ENCODE data around the gene TCF19.

DNA sequence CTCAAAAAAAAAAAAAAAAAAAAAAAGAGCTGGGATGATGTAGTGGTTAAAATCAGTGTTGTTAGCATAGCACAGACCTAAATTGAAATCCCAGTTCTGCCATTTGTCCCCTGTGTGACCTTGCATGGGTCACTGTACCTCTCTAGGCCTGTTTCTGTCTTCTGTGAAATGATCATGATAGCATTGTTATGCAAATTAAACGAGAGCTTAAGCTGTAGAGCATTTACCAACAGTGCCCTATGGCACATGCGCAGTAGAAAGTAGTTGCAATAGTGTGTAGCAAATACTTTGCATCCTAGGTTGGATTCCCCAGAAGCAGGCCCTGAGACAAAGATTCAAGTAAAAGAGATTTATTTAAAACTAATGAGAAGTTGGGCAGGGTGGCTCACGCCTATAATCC, 26.8 kb upstream of the TCF19 start:
- TF ChIP-seq, protein P1, sequence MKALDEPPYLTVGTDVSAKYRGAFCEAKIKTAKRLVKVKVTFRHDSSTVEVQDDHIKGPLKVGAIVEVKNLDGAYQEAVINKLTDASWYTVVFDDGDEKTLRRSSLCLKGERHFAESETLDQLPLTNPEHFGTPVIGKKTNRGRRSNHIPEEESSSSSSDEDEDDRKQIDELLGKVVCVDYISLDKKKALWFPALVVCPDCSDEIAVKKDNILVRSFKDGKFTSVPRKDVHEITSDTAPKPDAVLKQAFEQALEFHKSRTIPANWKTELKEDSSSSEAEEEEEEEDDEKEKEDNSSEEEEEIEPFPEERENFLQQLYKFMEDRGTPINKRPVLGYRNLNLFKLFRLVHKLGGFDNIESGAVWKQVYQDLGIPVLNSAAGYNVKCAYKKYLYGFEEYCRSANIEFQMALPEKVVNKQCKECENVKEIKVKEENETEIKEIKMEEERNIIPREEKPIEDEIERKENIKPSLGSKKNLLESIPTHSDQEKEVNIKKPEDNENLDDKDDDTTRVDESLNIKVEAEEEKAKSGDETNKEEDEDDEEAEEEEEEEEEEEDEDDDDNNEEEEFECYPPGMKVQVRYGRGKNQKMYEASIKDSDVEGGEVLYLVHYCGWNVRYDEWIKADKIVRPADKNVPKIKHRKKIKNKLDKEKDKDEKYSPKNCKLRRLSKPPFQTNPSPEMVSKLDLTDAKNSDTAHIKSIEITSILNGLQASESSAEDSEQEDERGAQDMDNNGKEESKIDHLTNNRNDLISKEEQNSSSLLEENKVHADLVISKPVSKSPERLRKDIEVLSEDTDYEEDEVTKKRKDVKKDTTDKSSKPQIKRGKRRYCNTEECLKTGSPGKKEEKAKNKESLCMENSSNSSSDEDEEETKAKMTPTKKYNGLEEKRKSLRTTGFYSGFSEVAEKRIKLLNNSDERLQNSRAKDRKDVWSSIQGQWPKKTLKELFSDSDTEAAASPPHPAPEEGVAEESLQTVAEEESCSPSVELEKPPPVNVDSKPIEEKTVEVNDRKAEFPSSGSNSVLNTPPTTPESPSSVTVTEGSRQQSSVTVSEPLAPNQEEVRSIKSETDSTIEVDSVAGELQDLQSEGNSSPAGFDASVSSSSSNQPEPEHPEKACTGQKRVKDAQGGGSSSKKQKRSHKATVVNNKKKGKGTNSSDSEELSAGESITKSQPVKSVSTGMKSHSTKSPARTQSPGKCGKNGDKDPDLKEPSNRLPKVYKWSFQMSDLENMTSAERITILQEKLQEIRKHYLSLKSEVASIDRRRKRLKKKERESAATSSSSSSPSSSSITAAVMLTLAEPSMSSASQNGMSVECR (CRISPR knock-in tag; IDR thresholded peaks at IDR 0.05; ENCODE audit: borderline replicate concordance), result no peak
- TF ChIP-seq AFF4 (CRISPR knock-in tag; IDR thresholded peaks at IDR 0.05; ENCODE audit: borderline replicate concordance) (no peak), ETV6 (CRISPR knock-in tag; IDR thresholded peaks at IDR 0.05) (no peak), ZNF317 (CRISPR knock-in tag; IDR thresholded peaks at IDR 0.05; ENCODE audit: borderline replicate concordance, low read depth) (no peak), CTCF (IDR thresholded peaks at IDR 0.05) (no peak), SMAD4 (CRISPR knock-in tag; IDR thresholded peaks at IDR 0.05) (no peak), USF2 (CRISPR knock-in tag; IDR thresholded peaks at IDR 0.05) (no peak), ZNF219 (CRISPR knock-in tag; IDR thresholded peaks at IDR 0.05; ENCODE audit: borderline replicate concordance) (no peak)
- TF ChIP-seq, protein P2, sequence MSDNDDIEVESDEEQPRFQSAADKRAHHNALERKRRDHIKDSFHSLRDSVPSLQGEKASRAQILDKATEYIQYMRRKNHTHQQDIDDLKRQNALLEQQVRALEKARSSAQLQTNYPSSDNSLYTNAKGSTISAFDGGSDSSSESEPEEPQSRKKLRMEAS (CRISPR knock-in tag; IDR thresholded peaks at IDR 0.05), result no peak

Measured in WTC11 (cell line).